Posterior vena cava (tissue), 2 donors: ENCODE data around the gene TBC1D8. TPM values are rescaled to one million over a fixed set of nuclear protein-coding genes. Genes with fewer than 3 reads are reported as not detected.
"Not testable (repeated sequence)": the region's sequence is repeated elsewhere in the genome, so short reads cannot be mapped to it uniquely, and the experiment has no call there.

Experiments
- DNase-seq: peaks from one replicate; pipeline ENCODE4 v3.0.0-alpha.2; 2020; ENCODE audit warnings: low spot score
- intact Hi-C, 2 donors: fragments of 100-400 bp; cut with DNase I; formaldehyde crosslinking; loops; one replicate each; pipeline versions ENCODE4 v1.14.1 to v1.14.2; 2022 to 2023
- total RNA-seq, 2 donors: library from RNA; stranded (reverse); fragmentation: NEBNext Ultra II Directional; extraction: Animal tissue kit (Norgen Biotek cat#: 25700); gene quantifications; one replicate each; pipeline ENCODE4 v1.2.1, GENCODE V29; 2021
- donor health status: DM: yes; HTN: yes; CAD: no.
- donor health status: DM: yes; HTN: yes; CAD: no.

TBC1D8 gene
- total RNA-seq, 2 donors from 2014 or later, result 13.5 to 13.9 TPM

DNA sequence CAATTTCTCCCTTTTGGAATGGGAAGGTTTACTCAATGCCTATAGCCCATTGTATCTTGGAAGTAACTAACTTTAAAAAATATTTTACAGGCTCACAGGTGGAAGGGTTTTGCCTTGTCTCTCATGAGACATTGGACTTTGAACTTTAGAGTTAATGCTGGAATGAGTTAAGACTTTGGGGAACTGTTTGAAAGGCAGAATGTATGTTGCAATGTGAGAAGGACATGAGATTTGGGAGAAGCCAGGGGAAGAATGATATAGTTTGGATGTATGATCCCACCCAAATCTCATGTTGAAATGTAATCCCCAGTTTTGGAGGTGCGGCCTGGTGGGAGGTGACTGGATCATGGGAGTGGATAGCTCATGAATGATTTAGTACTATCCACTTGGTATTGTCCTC is 17.5 kb upstream of the TBC1D8 start:
- DNase-seq, result no peak
- intact Hi-C loops, result no loop called here

DNA sequence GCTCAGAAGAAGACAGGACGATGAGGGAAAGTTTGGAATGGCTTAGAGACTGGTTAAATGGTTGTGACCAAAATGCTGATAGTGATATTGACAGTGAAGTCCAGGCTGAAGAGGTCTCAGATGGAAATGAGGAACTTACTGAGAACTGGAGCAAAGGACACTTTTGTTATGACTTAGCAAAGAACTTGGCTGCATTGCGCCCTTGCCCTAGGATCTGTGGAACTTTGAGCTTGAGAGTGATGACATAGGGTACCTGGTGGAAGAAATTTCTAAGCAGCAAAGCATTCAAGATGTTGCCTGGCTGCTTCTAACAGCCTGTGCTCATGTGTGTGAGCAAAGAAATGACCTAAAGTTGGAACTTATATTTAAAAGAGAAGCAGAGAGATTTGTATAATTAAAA is 16.4 kb upstream of the TBC1D8 start:
- intact Hi-C loops, result not testable (repeated sequence)
- peak; percentile 34 for DNase-seq

DNA sequence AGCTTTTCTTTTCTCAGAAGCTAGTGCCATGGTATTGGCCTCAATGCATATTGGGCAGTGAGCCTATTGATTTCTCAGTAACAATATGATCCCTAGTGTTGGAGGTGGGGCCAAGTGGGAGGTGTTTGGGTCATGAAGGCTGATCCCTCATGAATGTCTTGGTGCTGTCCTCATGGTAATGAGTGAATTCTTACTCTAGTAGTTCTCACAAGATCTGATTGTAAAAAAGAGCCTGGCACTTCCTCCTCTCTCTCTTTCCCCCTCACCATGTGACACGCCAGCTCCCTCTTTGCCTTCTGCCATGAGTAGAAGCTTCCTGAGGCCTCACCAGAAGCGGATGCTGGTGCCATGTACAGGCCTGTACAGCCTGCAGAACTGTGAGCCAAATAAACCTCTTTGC is 12.8 kb upstream of the TBC1D8 start:
- DNase-seq, result no peak
- intact Hi-C loops, result no loop called here

DNA sequence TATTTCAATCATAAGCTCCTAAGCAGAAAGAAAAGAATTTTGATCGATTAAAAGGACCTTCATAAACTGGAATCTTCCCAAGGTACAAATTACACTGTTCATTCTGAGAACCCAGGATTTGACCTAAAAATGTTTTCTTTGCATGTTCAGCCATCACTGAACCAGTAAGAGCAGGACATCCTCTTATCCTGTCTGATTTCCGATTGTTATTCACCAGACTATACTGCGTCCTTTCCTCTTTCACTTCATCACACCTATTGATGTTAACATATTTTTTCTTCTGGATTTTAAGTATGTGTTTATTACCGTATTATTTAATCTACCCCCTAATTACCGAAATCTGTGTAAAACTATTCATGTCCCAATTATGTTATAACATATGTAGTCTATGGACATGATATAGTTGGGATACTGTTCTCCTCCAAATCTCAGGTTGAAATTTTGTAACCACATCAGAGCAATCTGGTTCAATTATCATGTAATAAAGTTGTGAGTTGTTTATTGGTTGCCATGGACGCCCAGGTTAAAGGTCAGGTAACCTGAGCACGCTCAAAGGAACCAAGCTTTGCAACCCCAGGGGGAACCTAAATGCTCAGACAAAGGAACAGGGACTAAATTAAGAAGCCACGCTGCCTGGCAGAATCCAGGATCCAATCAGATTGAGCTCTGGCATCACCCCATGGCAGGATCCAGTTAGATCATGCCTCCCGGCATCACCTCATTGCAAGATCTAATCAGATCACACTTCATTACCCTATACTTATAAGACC is 11.6 kb upstream of the TBC1D8 start:
- intact Hi-C loops, result no loop called here
- DNase-seq, result peak; percentile 11

DNA sequence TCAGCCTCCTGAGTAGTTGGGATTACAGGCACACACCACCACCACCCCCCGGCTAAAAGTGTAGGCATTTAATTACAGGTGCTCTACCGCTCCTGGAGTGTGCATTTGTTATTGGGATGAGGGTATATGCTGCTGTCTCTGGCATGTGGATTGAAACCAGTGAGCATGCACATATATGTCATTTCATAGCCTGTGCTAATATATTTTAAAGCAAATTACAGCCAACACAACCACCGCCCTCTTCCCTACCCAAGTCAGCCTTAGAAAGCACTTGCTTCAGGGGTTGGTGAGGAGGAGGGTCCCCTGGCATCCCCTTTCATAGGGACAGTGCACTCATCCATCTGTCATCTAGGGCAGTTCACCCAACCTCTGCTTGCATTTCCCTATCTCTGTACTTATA is 10.5 kb upstream of the TBC1D8 start:
- intact Hi-C loops, result no loop called here

DNA sequence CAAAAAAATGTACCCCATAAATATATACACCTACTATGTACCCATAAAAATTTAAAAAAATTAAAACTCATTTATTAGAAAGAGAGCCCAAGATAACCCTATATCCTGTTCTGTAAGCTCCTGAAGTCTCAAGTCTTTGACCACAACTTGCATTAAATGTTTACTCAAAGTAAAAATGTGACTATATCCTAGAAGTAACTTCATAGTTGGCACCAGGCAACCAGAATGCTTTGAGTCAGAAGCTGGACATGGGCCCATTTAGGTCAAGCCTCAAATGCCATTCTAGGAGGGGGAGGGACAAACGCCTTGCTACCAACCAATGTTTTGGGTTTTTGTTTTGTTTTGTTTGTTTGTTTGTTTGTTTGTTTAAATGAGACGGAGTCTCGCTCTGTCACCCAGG is 9.3 kb upstream of the TBC1D8 start:
- no peak for DNase-seq
- intact Hi-C loops, result no loop called here

More for the DNA sequence above, 10.5 kb upstream of the TBC1D8 start:
- no peak for DNase-seq

DNA sequence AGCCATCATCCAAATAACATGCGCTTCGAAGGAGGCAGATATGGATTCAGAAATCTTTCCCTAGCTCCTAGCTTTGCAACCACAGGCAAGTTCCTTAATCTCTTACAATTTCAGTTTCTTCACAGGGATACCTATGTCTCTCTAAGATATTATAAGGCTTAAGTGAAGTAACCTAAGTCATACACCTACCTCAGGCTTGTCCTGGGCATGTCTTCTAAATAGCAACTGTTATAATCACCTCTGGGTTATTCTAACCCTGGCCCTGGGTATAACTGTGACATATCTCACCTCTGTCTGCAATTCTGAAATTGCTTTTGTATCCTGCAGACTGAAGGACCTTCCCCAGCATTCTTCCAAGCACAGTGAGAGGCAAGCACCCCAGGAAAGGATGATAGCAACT is 8.3 kb upstream of the TBC1D8 start:
- intact Hi-C loops, result loop anchor here in 1 of 2 donors (10.0 kb wide), 2 partner anchors 125 to 155 kb away; partner anchors contain the start of gene RPL31

DNA sequence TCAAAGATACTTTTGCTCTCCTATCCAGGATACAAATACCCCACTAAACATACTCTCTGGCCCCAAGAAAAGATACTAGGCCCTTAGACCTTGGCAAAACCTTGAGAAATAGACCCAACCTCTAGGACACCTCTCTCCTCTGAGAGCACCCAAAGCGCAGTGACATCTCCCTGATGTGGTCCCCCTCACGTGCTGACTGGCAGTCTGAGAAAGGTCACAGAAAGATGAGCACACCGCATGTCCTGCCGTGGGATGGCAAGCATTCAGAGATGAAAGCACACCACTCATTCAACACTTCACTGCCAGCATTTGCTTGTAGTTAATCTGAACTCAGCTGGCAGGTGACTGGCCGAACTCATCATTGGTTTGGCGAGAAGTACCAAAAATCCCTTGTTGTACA is 6.1 kb upstream of the TBC1D8 start:
- peak; percentile 29 for DNase-seq
- intact Hi-C loops, result loop anchor here in 1 of 2 donors (10.0 kb wide), 2 partner anchors 122 to 152 kb away; partner anchors contain the start of gene RPL31

More for the DNA sequence above, 8.3 kb upstream of the TBC1D8 start:
- DNase-seq, result no peak

DNA sequence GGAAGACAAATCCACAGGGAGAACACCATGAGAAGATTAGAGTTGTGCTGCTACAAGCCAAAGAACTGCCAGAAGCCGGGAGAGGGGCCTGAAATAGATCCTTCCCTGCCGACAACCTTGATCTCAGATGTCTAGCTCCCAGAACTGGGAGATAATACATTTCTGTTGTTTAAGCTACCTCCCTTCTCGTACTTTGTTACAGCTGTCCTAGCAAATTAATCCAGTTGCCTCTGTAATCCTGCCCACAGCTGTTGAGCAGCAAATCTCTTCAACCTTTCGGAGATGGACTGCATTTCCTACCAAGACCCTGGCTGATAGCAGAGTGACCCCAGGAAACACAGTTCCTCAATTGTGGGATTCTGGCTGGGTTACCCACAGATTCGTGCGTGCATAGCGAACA is 2.6 kb upstream of the TBC1D8 start:
- DNase-seq, result peak; percentile 32
- intact Hi-C loops, result loop anchor here (5.0 to 10.0 kb wide), 4 partner anchors 116 to 149 kb away; partner anchors contain the start of gene RPL31 (in 1 of the 2)

DNA sequence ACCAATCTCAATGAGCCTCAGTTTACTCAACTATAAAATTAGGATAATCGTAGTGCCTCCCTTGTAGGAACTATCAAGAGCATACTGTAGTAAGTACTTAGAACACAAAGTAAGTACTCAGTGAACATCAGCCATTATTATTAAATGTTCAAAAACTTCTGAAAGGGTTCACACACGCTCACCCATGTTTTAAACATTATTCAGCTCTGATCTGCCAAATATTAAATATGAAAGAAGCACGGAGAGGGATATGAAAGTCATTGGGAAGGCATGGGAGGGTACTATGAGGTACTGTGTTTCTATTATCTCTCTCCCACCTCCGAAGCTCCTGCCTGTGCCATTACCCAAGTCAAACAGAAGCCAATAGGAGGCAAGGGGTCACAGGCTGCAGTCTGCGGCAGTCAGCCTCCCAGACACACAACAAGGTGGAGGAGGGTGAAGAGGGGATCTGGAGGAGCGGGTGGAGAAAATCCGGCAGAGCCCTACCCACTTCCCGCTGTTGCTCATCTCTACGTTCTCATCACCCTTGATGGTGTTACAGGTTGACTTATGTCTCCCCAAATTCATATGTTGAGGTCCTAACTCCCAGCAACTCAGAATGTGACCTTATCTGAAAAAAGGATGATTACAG is 2.0 kb upstream of the TBC1D8 start:
- DNase-seq, result peak; percentile 57
- intact Hi-C loops, result loop anchor here (5.0 to 10.0 kb wide), 4 partner anchors 116 to 148 kb away; partner anchors contain the start of gene RPL31 (in 1 of the 2)

DNA sequence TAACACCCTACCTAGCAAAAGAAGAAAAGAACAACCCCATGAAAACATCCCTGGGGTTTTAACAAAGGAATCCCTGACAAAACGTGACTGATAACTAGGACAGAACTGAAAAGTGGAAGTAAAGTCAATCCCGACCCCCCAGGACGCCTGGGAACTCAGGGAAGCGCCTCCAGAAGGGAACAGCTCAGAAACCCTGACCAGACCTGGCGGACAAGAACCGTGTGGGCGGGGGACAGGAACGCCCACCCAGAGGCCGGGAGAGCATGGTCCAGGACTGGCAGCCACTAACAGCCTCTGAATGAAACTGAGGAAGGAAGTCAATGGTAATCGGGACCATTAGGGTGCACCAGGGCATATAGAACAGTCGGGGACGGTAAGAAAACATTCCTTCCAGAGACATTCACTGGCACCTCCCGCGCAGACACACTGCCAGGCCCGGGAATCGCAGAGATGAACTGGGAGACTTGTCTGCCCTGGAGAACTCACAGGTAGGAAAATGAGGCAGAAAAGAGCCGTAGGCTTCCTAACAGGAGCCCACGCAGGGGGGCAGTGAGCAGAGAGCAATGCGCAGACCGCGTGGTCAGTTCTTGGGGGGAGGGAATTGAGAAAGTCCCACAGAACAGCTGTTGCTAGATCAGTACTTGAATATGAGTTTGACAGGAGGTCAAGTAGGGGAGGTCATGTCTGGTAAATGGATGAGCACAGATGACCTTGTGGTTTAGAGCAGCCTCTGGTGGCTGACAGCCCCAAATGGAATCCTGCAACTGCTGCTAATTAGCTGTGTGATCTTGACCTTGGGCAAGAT is 1.3 kb upstream of the TBC1D8 start:
- intact Hi-C loops, result loop anchor here (5.0 to 10.0 kb wide), 4 partner anchors 115 to 148 kb away; partner anchors contain the start of gene RPL31 (in 1 of the 2)
- DNase-seq, result peak; percentile 79

DNA sequence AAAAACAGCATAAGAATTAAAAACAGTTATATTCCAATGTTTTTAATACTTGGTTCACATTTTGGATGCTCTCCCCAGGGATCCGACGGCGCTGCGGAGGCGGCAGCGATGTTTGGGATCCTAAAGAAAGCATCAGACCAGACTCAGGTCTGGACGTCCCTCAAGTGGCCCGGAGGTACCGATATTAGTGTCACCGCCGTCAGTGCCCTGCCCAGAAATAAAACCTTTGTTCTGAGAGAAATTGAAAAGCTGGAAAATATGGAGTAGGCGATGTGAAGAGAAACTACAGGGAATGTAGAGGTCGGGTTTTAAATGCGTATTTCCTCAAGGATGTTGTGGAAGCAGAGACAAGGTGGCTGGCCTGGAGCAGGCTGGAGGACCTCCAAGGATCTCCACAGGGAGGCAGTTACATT is 683 bp upstream of the TBC1D8 start:
- DNase-seq, result no peak
- intact Hi-C loops, result loop anchor here (5.0 to 10.0 kb wide), 4 partner anchors 115 to 147 kb away; partner anchors contain the start of gene RPL31 (in 1 of the 2)

DNA sequence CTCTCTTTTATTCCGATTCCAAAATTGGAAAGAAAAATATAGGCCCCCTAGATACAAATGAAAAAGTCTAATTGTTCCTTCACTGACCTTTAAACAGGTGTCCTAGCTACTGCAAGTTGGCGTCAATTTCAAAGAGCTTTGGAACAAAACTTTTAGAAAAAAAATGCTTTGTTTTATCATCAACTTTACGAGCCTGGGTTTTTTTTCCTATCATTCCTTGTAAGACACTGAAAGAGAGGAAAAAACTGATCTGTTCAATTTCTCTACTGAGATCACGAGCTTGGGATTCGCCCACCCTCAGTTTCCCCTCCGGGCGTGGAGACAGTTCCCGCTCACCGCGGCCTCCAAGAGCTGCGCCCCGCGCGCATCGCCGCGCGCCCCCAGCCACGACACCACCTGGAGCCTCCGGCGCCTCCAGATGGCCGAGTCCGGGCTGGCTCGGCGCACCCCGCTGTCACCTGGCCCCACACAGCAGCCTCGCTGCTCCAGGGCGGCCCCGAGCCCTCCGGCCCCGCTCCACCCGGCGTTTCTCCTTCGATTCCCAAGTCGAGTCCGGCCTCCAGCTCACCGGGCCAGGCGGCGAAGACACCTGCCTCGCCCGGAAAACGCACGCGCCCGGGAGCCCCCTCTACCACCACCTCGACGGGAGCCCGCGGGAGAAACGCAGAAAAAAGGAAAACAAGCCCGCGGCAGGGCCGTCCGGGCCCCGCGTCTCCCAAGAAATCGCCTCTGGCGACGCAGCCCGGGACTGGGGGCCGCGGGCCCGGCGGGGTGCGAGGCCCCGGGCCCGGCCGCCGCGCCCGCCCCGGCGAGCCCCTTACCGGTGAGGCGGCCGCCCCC is 656 bp downstream of the TBC1D8 start:
- peak; percentile 84 for DNase-seq

DNA sequence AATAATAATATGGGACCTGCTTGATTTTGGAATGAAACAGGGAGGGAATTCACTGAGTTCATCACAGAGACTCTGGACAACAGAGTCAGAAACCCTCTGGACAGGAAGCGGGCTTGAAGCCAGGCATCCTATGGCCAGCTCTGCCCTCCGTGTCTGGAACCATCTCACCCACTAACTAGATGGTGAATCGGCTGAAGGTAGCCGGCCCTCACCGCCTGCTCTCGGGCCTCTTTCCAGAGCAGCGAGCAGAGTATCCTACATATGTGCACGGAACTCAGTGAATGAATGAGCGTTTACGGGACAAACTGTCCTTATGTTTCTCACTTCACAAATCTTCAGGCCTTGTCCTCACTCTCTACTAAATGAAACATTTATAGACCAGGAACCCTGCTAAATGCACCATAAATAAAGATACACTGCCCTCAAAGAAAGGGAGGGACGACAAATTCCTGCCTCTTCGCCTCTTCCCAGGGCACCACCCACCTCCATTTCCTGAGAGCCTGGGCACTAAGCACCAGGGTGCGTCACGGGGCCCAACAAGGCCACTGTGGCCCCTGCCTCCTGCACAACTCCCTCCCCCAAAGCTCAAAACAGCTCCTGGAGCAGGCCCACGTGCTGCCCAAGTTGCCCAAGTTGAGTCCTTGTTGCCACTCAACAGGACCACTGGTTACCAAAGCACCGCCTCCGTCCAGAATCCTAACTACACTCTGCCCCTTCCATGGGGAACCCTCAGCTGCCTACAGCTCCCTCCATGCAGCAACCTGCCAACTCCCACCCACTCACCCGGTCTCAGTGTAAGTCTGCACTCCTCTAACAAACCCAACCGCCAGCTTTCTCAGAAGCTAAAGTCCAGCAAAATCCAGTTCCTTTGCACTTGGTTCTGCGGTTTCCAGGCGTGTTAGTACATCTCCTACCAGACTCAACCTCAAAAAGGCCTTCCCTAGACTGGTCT is 1.7 kb downstream of the TBC1D8 start:
- DNase-seq, result peak; percentile 70
- intact Hi-C loops, result loop anchor here (5.0 to 10.0 kb wide), 4 partner anchors 112 to 145 kb away; partner anchors contain the start of gene RPL31 (in 1 of the 2)

More for the DNA sequence above, 656 bp downstream of the TBC1D8 start:
- intact Hi-C loops, result loop anchor here (5.0 to 10.0 kb wide), 4 partner anchors 113 to 146 kb away; partner anchors contain the start of gene RPL31 (in 1 of the 2)

DNA sequence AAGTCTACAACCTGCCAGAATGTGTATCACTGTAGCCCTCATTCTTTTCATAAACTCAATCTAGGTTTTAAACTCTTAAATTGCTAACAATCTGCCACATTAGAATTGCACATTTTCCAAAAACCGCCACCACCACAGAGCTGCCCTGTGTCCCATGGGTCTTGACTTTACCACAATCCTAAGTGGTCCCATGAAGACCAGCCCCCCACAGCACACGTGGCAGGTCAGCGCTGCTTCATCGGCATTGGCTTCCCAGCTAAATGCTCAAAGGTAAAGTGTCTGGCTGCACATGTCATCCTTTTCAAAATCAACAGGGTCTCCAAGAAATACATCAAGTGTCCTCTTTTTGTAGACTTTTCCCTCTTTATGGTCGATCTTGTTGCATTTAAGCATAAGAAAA is 2.4 kb downstream of the TBC1D8 start:
- intact Hi-C loops, result no loop called here
- DNase-seq, result no peak

DNA sequence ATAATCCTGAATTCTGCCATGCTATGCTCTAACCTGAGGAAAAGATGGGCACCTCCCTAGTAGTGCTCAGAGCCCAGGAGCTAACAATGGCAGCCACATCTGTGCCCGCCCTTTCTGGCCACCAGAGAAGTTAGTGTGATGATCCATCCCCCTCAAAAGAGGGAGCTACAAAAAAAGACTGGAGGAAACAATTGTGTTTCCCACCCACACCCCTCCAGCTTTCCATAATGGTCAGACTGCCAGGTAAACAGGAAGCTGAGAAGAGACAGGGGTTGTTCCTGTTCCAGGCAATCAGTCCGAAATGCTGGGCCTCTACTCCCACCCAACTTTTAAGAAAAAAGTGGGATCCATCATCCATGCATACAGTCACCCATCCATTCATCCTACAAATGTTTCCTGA is 3.2 kb downstream of the TBC1D8 start:
- intact Hi-C loops, result no loop called here
- peak; percentile 28 for DNase-seq

DNA sequence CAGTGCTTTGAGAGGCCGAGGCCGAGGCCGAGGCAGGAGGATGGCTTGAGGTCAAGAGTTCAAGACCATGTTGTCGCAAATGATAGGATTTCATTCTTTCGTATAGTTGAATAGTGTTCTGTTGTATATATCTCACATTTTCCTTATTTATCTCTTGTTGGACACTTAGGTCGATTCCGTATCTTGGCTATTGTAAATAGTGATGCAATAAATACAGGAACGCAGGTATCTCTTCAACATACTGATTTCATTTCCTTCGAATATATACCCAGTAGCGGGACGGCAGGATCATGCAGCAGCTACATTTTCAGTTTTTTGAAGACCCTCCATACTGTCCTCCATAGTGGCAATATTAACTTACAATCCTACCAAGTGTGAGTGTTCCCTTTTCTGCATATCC is 4.1 kb downstream of the TBC1D8 start:
- intact Hi-C loops, result no loop called here
- no peak for DNase-seq
